Psoas muscle (tissue), 8 donors: Measurements from ENCODE around the gene DPP10. TPM values are rescaled to one million over a fixed set of nuclear protein-coding genes. Genes with fewer than 3 reads are reported as not detected.

ENCODE experiments used
- ATAC-seq, 4 donors: fragments of 200-7000 bp; cut with Tn5 transposase; one replicate each; pipeline ENCODE4 v1.9.1; 2020; ENCODE audit warnings: moderate library complexity in 3 of 4, mild to moderate bottlenecking in 2 of 4
- DNase-seq, 2 donors: peaks; one replicate each; pipeline ENCODE4 v3.0.0-alpha.2; 2020
- H3K27ac ChIP-seq: fragments of 200-600 bp; one replicate; pipeline ENCODE4 v1.8.0; 2022
- H3K27me3 ChIP-seq, 3 donors: fragments of 200-600 bp in 1 of 3; one replicate each; pipeline versions ENCODE4 v1.6.1 to v1.8.0; 2013 to 2022; ENCODE audit warnings: low read length in 2 of 3, mild to moderate bottlenecking in 2 of 3, moderate library complexity in 1 of 3; ENCODE audit not compliant: insufficient read depth in 3 of 3
- H3K36me3 ChIP-seq, 2 donors: fragments of 200-600 bp in 1 of 2; one replicate each; pipeline versions ENCODE4 v1.6.1 to v1.8.0; 2013 to 2022; ENCODE audit warnings: low read depth in 1 of 2, mild to moderate bottlenecking in 1 of 2, moderate library complexity in 1 of 2; ENCODE audit not compliant: insufficient read depth in 1 of 2
- H3K4me1 ChIP-seq: fragments of 200-600 bp; one replicate; pipeline ENCODE4 v1.8.0; 2022
- H3K4me3 ChIP-seq: fragments of 200-600 bp; one replicate; pipeline ENCODE4 v1.8.0; 2022; ENCODE audit warnings: mild to moderate bottlenecking
- H3K9me3 ChIP-seq: fragments of 200-600 bp; one replicate; pipeline ENCODE4 v1.8.0; 2022
- WGBS, 3 donors: extraction: QIAGEN DNeasy Blood & Tissue Kit; methylation state at CpG; one replicate each; pipeline versions ENCODE4 v1.1.6 to v1.1.7; 2013; 5-methylcytosine and 5-hydroxymethylcytosine counted together
- intact Hi-C, 2 donors: fragments of 100-400 bp; cut with DNase I; formaldehyde crosslinking; loops; one replicate each; pipeline versions ENCODE4 v1.11.0 to v1.14.2; 2022
- polyA plus RNA-seq, 3 donors: library from polyadenylated mRNA; stranded (reverse); fragments of 200-250 nt; gene quantifications; one replicate each; pipeline ENCODE4 v1.2.3, GENCODE V29; 2013
- total RNA-seq, 4 donors: library from RNA; stranded (reverse); fragmentation: NEBNext Ultra II Directional in 2 of 4; extraction: Animal tissue kit (Norgen Biotek cat#: 25700) in 2 of 4; gene quantifications; one replicate each; pipeline versions ENCODE4 v1.2.1 to v1.2.4, GENCODE V29; 2021 to 2023
- TF ChIP-seq, protein P1 (sequence below): fragments of 200-600 bp; IDR thresholded peaks from one replicate; pipeline ENCODE4 v1.8.0; 2022; ENCODE audit warnings: antibody characterized with exemption
- donor health status: healthy with polysubstance abuse.
- donor health status: DM: no; HTN: no; CAD: no; lungs with moderate emphysema.
- donor health status: Bipolar disorder and iron deficiency.
- donor health status: healthy.
- donor health status: DM: yes; HTN: yes; CAD: no.
- donor health status: DM: no; HTN: no; CAD: no.
- donor health status: DM: no; HTN: no; CAD: no.
- donor health status: DM: yes; HTN: yes; CAD: no.

DPP10 gene
- total and polyA plus RNA-seq, 7 donors = 0.01 to 0.11 TPM; not detected in 5

DNA sequence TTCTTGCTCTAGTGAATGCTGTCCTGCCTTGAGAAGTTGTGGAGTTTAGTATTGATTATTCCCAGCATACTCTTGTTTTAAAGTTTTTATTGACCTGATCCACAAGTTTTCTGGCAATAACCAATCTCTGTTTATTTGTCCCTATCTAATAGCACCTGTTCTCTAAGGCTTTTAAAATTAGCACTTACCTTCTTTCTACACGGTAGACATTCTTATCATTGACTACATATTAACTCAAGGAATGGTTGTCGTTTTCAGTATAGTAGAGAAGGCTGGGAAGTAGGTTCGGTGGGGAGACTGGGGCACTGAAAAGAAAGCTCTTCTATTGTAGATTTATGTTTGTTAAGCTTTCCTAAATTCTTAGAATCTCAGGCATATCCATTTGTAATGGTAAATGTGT is 726.0 kb downstream of the DPP10 start:
- ATAC-seq (no peak), DNase-seq (no peak)
- Histone ChIP-seq H3K27ac (no peak overlapping the region), H3K36me3 (no peaks in the 10 kb centered on the region), H3K9me3 (no peaks in the 10 kb centered on the region), H3K27me3 (peaks cover 0 to 9% (median 4%) of the 10 kb centered on the region in 3 donors), H3K4me3 (no peak overlapping the region), H3K4me1 (no peaks in the 10 kb centered on the region)
- intact Hi-C loops = no loop called here
- 58 to 77% (median 64%) methylated on average over 3 of the region's 3 CpGs for WGBS, 3 donors
- TF ChIP-seq, protein P1, sequence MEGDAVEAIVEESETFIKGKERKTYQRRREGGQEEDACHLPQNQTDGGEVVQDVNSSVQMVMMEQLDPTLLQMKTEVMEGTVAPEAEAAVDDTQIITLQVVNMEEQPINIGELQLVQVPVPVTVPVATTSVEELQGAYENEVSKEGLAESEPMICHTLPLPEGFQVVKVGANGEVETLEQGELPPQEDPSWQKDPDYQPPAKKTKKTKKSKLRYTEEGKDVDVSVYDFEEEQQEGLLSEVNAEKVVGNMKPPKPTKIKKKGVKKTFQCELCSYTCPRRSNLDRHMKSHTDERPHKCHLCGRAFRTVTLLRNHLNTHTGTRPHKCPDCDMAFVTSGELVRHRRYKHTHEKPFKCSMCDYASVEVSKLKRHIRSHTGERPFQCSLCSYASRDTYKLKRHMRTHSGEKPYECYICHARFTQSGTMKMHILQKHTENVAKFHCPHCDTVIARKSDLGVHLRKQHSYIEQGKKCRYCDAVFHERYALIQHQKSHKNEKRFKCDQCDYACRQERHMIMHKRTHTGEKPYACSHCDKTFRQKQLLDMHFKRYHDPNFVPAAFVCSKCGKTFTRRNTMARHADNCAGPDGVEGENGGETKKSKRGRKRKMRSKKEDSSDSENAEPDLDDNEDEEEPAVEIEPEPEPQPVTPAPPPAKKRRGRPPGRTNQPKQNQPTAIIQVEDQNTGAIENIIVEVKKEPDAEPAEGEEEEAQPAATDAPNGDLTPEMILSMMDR = no peak

DNA sequence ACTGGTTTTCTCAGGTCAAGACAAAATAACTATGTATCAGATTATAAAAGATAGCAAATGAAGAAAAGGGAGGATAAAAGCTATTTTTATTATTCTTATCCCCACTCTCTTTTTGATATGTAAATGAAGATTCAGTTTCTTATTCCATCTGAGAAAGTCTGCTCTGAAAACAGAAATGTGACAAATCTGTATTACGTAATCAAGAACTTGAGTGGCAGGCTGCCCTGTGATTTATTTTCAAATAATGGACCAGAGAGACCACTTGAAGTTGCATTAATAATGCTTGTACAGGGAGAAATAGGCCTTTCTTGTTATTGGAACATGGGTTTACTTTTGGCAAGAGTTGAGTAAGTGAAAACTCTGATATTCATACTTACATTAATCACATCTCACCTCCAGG is 727.4 kb downstream of the DPP10 start:
- TF ChIP-seq, protein P1 = no peak
- Histone ChIP-seq H3K27me3 (peaks cover 0 to 1% (median 0%) of the 10 kb centered on the region in 3 donors), H3K9me3 (no peaks in the 10 kb centered on the region), H3K27ac (no peak overlapping the region), H3K4me3 (no peak overlapping the region), H3K4me1 (no peaks in the 10 kb centered on the region), H3K36me3 (no peaks in the 10 kb centered on the region)
- DNase-seq (no peak), ATAC-seq (no peak)
- 89 to 100% (median 90%) methylated on average over 1 of the region's 1 CpG for WGBS, 3 donors
- intact Hi-C loops = no loop called here

DNA sequence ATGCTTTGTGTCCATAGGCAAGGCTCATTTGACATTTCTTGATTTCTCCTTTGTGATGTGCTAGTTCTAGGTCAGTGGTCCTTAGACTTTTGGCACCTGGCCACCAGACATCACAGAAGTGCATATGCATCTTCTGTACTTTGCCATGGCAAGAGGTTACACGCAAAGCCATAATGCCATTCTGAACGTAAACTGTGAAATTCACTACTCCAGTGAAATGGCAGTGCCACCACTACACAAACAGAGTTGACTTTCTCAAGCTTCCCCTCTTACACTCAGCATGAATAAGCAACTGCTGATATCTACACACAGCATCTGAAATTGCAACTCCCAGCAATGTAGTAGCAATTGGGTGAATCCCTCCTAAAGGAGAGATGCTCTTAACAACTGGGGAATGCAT is 729.3 kb downstream of the DPP10 start:
- TF ChIP-seq, protein P1 = no peak
- Histone ChIP-seq H3K27ac (no peak overlapping the region), H3K9me3 (no peaks in the 10 kb centered on the region), H3K27me3 (no peaks in the 10 kb centered on the region), H3K4me3 (no peak overlapping the region), H3K4me1 (no peaks in the 10 kb centered on the region), H3K36me3 (no peaks in the 10 kb centered on the region)
- DNase-seq = no peak
- intact Hi-C loops = no loop called here
- ATAC-seq = no peak
- 86 to 93% (median 88%) methylated on average over 2 of the region's 2 CpGs for WGBS, 3 donors

DNA sequence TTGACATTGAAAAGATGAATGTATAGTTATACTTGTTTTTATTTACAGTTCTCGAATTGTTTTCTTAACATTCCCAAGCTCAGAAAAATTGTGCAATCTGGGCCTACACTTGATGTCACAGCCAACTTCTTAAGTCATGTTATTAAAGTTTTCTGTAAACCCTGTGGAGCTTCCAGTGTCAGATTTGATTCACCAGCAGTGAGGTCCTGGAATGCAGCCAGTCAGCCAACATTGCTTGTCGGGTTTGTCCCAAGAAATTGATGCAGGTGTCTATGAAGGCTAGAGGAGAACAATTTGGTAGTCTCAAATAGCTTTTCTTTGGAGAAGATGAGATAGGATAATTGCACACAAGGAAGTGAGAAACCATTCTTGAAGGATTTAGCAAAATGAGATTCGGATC is 732.2 kb downstream of the DPP10 start:
- intact Hi-C loops = no loop called here
- H3K36me3 ChIP-seq = no peaks in the 10 kb centered on the region

DNA sequence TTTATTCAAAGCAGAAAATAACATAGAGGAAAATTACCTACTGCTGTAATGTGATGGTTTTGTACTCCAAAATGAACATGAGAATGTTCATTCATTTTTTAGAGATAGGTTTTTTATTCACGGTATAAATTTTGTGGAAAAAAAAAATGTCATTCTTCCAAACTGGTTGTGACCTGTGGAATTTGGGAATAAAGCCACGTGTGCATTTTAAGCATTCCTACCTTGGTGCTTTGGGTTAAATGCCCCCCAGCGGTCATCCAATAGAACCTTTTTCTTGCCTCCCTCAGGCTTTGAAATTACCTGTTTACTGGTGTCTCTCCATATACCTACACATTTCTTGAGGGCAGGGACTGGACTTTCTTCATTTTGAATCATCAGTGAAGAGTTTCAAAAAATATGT is 740.7 kb downstream of the DPP10 start:
- TF ChIP-seq, protein P1 = no peak
- 33 to 42% (median 38%) methylated on average over 3 of the region's 3 CpGs for WGBS, 3 donors
- intact Hi-C loops = no loop called here

More for the DNA sequence above, 732.2 kb downstream of the DPP10 start:
- Histone ChIP-seq H3K4me3 (no peak overlapping the region), H3K9me3 (no peaks in the 10 kb centered on the region), H3K27me3 (no peaks in the 10 kb centered on the region), H3K4me1 (no peaks in the 10 kb centered on the region), H3K27ac (no peak overlapping the region)
- DNase-seq = no peak
- ATAC-seq = no peak
- TF ChIP-seq, protein P1 = no peak
- whole genome bisulfite sequencing, 3 donors = 49 to 56% (median 52%) methylated on average over 3 of the region's 3 CpGs

More for the DNA sequence above, 740.7 kb downstream of the DPP10 start:
- ATAC-seq (no peak), DNase-seq (no peak)
- H3K36me3 ChIP-seq = no peaks in the 10 kb centered on the region
- H3K4me3 ChIP-seq = no peak overlapping the region
- no peaks in the 10 kb centered on the region for H3K27me3 ChIP-seq
- no peak overlapping the region for H3K27ac ChIP-seq
- H3K4me1 ChIP-seq = no peaks in the 10 kb centered on the region
- no peaks in the 10 kb centered on the region for H3K9me3 ChIP-seq
